GM23338 (cell line): ENCODE data around the gene ZAP70. TPM values are rescaled to one million over a fixed set of nuclear protein-coding genes. Genes with fewer than 3 reads are reported as not detected.

Source experiments
- ATAC-seq: fragments of 200-7000 bp; cut with Tn5 transposase; 3 replicates; pipeline ENCODE4 v1.9.1; 2020
- DNase-seq: peaks from one replicate; pipeline ENCODE4 v3.0.0-alpha.2; 2015; ENCODE audit warnings: low spot score
- H2AFZ ChIP-seq: fragments of 200-600 bp; sonication (generic); 2 replicates; pipeline ENCODE4 v1.8.0; 2016; ENCODE audit warnings: antibody characterized with exemption, mild to moderate bottlenecking, moderate library complexity
- H3F3A ChIP-seq: fragments of 200-600 bp; sonication (generic); replicated peaks from 2 replicates; pipeline ENCODE4 v1.8.0; 2017; ENCODE audit warnings: antibody characterized with exemption, mixed run types, low read depth
- H3K27ac ChIP-seq: fragments of 200-600 bp; sonication (generic); 2 replicates; pipeline ENCODE4 v1.6.1; 2016; ENCODE audit warnings: low read depth
- H3K27me3 ChIP-seq: fragments of 200-600 bp; sonication (generic); 2 replicates; pipeline ENCODE4 v1.8.0; 2016; ENCODE audit warnings: mild to moderate bottlenecking, mixed run types, moderate library complexity; ENCODE audit not compliant: insufficient read depth
- H3K36me3 ChIP-seq: fragments of 200-600 bp; sonication (generic); 2 replicates; pipeline ENCODE4 v1.8.0; 2016; ENCODE audit warnings: mild to moderate bottlenecking; ENCODE audit not compliant: insufficient read depth
- H3K4me1 ChIP-seq: fragments of 200-600 bp; sonication (generic); 2 replicates; pipeline ENCODE4 v1.8.0; 2016; ENCODE audit warnings: mild to moderate bottlenecking, moderate library complexity; ENCODE audit not compliant: insufficient read depth
- H3K4me2 ChIP-seq: fragments of 200-600 bp; sonication (generic); 2 replicates; pipeline ENCODE4 v1.7.1; 2017; ENCODE audit warnings: mixed run types
- H3K4me3 ChIP-seq: fragments of 200-600 bp; sonication (generic); 2 replicates; pipeline ENCODE4 v1.6.1; 2016; ENCODE audit warnings: mixed run types
- H3K79me2 ChIP-seq: fragments of 200-600 bp; sonication (generic); replicated peaks from 2 replicates; pipeline ENCODE4 v1.8.0; 2017; ENCODE audit warnings: mild to moderate bottlenecking; ENCODE audit not compliant: insufficient read depth
- H3K9me2 ChIP-seq: fragments of 200-600 bp; sonication (generic); 2 replicates; pipeline ENCODE4 v1.8.0; 2017; ENCODE audit not compliant: insufficient read depth
- H4K20me1 ChIP-seq: fragments of 200-600 bp; sonication (generic); replicated peaks from 2 replicates; pipeline ENCODE4 v1.8.0; 2017; ENCODE audit warnings: mild to moderate bottlenecking; ENCODE audit not compliant: insufficient read depth
- H3K27ac Mint-ChIP-seq: 2 replicates; pipeline ENCODE4 v1.8.0; 2020; ENCODE audit warnings: inconsistent platforms, mild to moderate bottlenecking, moderate library complexity, mixed read lengths
- H3K27me3 Mint-ChIP-seq: 3 replicates; pipeline ENCODE4 v1.8.0; 2022; ENCODE audit warnings: low read depth, mild to moderate bottlenecking, moderate library complexity, mixed read lengths, inconsistent platforms; ENCODE audit not compliant: insufficient read depth, poor library complexity
- H3K36me3 Mint-ChIP-seq: 3 replicates; pipeline ENCODE4 v1.8.0; 2021; ENCODE audit warnings: low read depth, mild to moderate bottlenecking, inconsistent platforms, moderate library complexity, mixed read lengths
- H3K4me1 Mint-ChIP-seq: 3 replicates; pipeline ENCODE4 v1.8.0; 2020; ENCODE audit warnings: mild to moderate bottlenecking, inconsistent platforms, mixed read lengths
- H3K4me3 Mint-ChIP-seq: 3 replicates; pipeline ENCODE4 v1.8.0; 2021; ENCODE audit warnings: moderate library complexity, mild to moderate bottlenecking, inconsistent platforms, mixed read lengths
- H3K9me3 Mint-ChIP-seq: 3 replicates; pipeline ENCODE4 v1.8.0; 2020; ENCODE audit warnings: moderate library complexity, mild to moderate bottlenecking, inconsistent platforms, mixed read lengths
- CREB1 ChIP-seq: fragments of 250-450 bp; sonication (Bioruptor Pico); IDR thresholded peaks from 2 replicates; pipeline ENCODE4 v1.5.0; 2020; ENCODE audit warnings: low read depth, mild to moderate bottlenecking, moderate library complexity
- EZH2phosphoT487 ChIP-seq: fragments of 200-600 bp; sonication (generic); IDR thresholded peaks from one replicate; pipeline ENCODE4 v1.8.1; 2018; ENCODE audit warnings: antibody characterized with exemption; ENCODE audit not compliant: unreplicated experiment
- NANOG ChIP-seq: IDR thresholded peaks from 2 replicates; pipeline ENCODE4 v1.6.1; 2016; ENCODE audit warnings: antibody characterized with exemption, borderline replicate concordance
- POLR2AphosphoS5 ChIP-seq: IDR thresholded peaks from 2 replicates; pipeline ENCODE4 v1.6.1; 2016; ENCODE audit warnings: antibody characterized with exemption, low read depth
- ZNF331 ChIP-seq: fragments of 250-450 bp; sonication (Bioruptor Pico); IDR thresholded peaks from 2 replicates; pipeline ENCODE4 v1.5.0; 2020; ENCODE audit warnings: low read depth, mild to moderate bottlenecking, moderate library complexity
- polyA plus RNA-seq: library from polyadenylated mRNA; unstranded; fragments of >200 nt; fragmentation: Nextera tagmentation; extraction: Ambion mirVana; gene quantifications from 2 replicates; pipeline ENCODE4 v1.2.1, GENCODE V29; 2016
- total RNA-seq: library from RNA; depleted of rRNA; stranded (reverse); fragments of >200 nt; shearing (Covaris generic); gene quantifications from 2 replicates; pipeline ENCODE4 v1.2.3, GENCODE V29; 2014
- TF ChIP-seq, protein P1 (sequence below): fragments of 250-450 bp; sonication (Bioruptor Pico); IDR thresholded peaks from 2 replicates; pipeline ENCODE4 v1.5.0; 2020; ENCODE audit warnings: mild to moderate bottlenecking, moderate library complexity
- TF ChIP-seq, protein P2 (sequence below): IDR thresholded peaks from 2 replicates; pipeline ENCODE4 v1.6.1; 2016; ENCODE audit warnings: antibody characterized with exemption

The ZAP70 gene
- total and polyA plus RNA-seq, 2 experiments from 2014 or later = 0.42 TPM; not detected in 1

DNA sequence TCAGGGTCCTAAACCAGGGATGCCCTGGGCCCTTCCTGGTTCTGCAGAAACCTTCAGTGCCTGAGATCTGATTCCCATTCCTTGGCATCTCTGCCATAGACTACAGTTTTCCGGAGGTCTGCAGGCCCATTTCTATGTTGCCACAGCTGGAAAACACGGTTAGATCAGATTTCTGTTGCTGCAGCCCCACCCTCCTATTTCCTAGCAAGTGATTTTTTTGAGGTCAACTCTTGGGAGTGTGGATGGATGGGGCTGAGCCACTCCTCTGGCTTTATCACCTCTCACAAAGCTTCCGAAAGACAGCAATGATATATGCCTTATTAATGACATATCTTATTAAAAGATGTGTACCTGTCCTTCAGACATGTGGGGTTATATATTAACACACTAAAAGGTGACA, 56.3 kb downstream of the ZAP70 start (continued):
- TF ChIP-seq, protein P1, sequence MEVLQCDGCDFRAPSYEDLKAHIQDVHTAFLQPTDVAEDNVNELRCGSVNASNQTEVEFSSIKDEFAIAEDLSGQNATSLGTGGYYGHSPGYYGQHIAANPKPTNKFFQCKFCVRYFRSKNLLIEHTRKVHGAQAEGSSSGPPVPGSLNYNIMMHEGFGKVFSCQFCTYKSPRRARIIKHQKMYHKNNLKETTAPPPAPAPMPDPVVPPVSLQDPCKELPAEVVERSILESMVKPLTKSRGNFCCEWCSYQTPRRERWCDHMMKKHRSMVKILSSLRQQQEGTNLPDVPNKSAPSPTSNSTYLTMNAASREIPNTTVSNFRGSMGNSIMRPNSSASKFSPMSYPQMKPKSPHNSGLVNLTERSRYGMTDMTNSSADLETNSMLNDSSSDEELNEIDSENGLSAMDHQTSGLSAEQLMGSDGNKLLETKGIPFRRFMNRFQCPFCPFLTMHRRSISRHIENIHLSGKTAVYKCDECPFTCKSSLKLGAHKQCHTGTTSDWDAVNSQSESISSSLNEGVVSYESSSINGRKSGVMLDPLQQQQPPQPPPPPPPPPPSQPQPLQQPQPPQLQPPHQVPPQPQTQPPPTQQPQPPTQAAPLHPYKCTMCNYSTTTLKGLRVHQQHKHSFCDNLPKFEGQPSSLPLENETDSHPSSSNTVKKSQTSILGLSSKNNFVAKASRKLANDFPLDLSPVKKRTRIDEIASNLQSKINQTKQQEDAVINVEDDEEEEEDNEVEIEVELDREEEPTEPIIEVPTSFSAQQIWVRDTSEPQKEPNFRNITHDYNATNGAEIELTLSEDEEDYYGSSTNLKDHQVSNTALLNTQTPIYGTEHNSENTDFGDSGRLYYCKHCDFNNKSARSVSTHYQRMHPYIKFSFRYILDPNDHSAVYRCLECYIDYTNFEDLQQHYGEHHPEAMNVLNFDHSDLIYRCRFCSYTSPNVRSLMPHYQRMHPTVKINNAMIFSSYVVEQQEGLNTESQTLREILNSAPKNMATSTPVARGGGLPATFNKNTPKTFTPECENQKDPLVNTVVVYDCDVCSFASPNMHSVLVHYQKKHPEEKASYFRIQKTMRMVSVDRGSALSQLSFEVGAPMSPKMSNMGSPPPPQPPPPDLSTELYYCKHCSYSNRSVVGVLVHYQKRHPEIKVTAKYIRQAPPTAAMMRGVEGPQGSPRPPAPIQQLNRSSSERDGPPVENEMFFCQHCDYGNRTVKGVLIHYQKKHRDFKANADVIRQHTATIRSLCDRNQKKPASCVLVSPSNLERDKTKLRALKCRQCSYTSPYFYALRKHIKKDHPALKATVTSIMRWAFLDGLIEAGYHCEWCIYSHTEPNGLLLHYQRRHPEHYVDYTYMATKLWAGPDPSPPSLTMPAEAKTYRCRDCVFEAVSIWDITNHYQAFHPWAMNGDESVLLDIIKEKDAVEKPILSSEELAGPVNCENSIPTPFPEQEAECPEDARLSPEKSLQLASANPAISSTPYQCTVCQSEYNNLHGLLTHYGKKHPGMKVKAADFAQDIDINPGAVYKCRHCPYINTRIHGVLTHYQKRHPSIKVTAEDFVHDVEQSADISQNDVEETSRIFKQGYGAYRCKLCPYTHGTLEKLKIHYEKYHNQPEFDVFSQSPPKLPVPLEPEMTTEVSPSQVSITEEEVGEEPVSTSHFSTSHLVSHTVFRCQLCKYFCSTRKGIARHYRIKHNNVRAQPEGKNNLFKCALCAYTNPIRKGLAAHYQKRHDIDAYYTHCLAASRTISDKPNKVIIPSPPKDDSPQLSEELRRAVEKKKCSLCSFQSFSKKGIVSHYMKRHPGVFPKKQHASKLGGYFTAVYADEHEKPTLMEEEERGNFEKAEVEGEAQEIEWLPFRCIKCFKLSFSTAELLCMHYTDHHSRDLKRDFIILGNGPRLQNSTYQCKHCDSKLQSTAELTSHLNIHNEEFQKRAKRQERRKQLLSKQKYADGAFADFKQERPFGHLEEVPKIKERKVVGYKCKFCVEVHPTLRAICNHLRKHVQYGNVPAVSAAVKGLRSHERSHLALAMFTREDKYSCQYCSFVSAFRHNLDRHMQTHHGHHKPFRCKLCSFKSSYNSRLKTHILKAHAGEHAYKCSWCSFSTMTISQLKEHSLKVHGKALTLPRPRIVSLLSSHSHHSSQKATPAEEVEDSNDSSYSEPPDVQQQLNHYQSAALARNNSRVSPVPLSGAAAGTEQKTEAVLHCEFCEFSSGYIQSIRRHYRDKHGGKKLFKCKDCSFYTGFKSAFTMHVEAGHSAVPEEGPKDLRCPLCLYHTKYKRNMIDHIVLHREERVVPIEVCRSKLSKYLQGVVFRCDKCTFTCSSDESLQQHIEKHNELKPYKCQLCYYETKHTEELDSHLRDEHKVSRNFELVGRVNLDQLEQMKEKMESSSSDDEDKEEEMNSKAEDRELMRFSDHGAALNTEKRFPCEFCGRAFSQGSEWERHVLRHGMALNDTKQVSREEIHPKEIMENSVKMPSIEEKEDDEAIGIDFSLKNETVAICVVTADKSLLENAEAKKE (CRISPR knock-in tag) = no peak
- TF ChIP-seq EZH2phosphoT487 = no peak

DNA sequence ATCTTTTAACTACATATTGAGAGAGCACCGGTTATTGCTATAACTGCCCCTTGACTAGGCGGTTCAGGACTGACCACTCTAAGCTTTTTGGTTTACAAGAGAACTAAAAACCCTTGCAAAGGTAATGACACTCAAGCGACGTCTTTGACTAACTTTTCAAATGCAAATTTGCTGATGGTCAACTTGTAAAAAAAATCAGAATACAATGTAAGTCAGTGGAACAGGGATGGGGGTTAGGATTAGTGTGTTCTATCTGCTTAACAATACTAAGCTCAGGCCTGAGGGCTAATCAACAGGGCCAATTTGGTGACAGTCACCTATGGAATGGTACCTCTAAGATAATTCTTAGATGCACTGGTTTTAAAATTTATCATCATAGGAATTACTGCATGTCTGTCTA, 57.1 kb downstream of the ZAP70 start:
- H3K4me3 ChIP-seq = no peak overlapping the region
- no peaks in the 10 kb centered on the region for H3F3A ChIP-seq
- no peaks in the 10 kb centered on the region for H3K27me3 ChIP-seq
- H3K36me3 ChIP-seq = no peaks in the 10 kb centered on the region
- Mint-ChIP-seq H3K4me3 (peak overlapping the region; percentile 10; the same call in 1 of the 3 replicates), H3K9me3 (no peaks in the 10 kb centered on the region), H3K27me3 (no peaks in the 10 kb centered on the region), H3K4me1 (peaks cover 22% of the 10 kb centered on the region), H3K27ac (no peak overlapping the region), H3K36me3 (peaks cover 2% of the 10 kb centered on the region; the same call in 2 of the 3 replicates)
- H3K27ac ChIP-seq = no peak overlapping the region
- DNase-seq (peak; percentile 75), ATAC-seq (peak; percentile 62)
- peak overlapping the region; percentile 0; the same call in 1 of the 2 replicates for H3K4me2 ChIP-seq
- H4K20me1 ChIP-seq = peaks cover 7% of the 10 kb centered on the region; the same call in 1 of the 2 replicates
- H3K79me2 ChIP-seq = no peaks in the 10 kb centered on the region
- no peak overlapping the region for H2AFZ ChIP-seq
- TF ChIP-seq ZNF331 (CRISPR knock-in tag) (no peak), CREB1 (no peak), NANOG (peak; percentile 67; the same call in 1 of the 2 replicates), EZH2phosphoT487 (no peak), POLR2AphosphoS5 (no peak)
- TF ChIP-seq, protein P2, sequence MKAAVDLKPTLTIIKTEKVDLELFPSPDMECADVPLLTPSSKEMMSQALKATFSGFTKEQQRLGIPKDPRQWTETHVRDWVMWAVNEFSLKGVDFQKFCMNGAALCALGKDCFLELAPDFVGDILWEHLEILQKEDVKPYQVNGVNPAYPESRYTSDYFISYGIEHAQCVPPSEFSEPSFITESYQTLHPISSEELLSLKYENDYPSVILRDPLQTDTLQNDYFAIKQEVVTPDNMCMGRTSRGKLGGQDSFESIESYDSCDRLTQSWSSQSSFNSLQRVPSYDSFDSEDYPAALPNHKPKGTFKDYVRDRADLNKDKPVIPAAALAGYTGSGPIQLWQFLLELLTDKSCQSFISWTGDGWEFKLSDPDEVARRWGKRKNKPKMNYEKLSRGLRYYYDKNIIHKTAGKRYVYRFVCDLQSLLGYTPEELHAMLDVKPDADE = no peak
- H3K4me1 ChIP-seq = peaks cover 9% of the 10 kb centered on the region
- H3K9me2 ChIP-seq = 0 out of 2 replicates have a peak, but pooled peaks cover 3% of the 10 kb centered on the region
